C4-2B (cell line): ENCODE results near the gene OR52E2.

Experiments used
- CTCF ChIP-seq: fragments of 450-650 bp; conservative IDR thresholded peaks from 2 replicates; pipeline ENCODE4 v1.5.1; 2017; ENCODE audit warnings: mild to moderate bottlenecking
- ZFX ChIP-seq: fragments of 450-650 bp; IDR thresholded peaks from 2 replicates; pipeline ENCODE4 v1.6.1; 2017

GRCh38 chr11:5046226-5046625 lies 13.2 kb downstream of the OR52E2 start, which contains the start of gene OR52J3:
- TF ChIP-seq CTCF (no peak), ZFX (no peak)
